Measurements from ENCODE around the gene RERE. TPM values are rescaled to one million over a fixed set of nuclear protein-coding genes. Genes with fewer than 3 reads are reported as not detected.

The RERE gene
- total RNA-seq, 1 donor from 2014 or later, result 19.2 TPM

DNA sequence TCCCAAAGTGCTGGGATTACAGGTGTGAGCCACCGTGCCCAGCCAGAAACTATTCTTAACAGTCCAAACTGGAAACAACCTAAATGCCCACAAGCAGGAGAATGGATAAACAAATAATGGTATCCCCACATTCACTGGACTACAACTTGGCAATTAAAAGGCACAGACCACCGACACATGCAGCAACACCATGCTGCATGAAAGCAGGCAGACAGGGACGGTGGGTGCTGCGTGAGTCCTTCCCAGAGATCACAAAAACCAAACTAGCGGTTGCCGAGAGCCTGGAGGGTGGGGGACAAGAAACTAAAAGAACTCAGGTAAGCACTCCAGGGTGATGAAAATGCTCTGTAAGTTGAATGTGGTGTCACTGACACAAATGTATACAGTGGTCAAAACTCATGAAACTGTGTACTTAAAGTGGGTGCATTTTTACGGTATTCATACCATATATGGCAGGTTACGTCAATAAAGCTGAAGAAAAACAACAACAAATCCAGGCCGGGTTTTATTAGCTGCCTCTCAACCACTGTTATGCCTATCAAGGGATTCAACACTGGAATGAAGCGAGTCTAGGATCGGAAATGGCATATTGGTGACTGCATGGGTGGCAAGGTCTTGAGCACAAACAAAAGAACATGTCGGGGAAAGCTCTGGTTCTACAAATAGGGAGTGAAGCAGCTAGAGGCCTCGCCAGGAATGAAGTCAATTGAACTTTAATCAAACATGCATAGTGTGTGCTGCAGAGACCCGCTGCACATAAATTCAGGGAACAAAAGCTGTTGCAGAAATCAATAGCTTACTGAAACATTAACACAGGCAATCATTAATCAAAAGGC, 447.2 kb downstream of the RERE start:
- H3K4me3 ChIP-seq (ENCODE audit: low read depth, low read length), result no peak overlapping the region
- no peaks in the 10 kb centered on the region for H3K27me3 ChIP-seq (ENCODE audit: control insufficient read depth, insufficient read depth, low read length)
- no peak for DNase-seq (ENCODE audit: low read depth)
- no peak for FAIRE-seq
- TF ChIP-seq, protein P1, sequence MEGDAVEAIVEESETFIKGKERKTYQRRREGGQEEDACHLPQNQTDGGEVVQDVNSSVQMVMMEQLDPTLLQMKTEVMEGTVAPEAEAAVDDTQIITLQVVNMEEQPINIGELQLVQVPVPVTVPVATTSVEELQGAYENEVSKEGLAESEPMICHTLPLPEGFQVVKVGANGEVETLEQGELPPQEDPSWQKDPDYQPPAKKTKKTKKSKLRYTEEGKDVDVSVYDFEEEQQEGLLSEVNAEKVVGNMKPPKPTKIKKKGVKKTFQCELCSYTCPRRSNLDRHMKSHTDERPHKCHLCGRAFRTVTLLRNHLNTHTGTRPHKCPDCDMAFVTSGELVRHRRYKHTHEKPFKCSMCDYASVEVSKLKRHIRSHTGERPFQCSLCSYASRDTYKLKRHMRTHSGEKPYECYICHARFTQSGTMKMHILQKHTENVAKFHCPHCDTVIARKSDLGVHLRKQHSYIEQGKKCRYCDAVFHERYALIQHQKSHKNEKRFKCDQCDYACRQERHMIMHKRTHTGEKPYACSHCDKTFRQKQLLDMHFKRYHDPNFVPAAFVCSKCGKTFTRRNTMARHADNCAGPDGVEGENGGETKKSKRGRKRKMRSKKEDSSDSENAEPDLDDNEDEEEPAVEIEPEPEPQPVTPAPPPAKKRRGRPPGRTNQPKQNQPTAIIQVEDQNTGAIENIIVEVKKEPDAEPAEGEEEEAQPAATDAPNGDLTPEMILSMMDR (IDR thresholded peaks at IDR 0.05; ENCODE audit: insufficient read depth, low read length, severe bottlenecking), result no peak
- peaks cover 4% of the 10 kb centered on the region for H3K36me3 ChIP-seq (ENCODE audit: control insufficient read depth, insufficient read depth, low read length)

DNA sequence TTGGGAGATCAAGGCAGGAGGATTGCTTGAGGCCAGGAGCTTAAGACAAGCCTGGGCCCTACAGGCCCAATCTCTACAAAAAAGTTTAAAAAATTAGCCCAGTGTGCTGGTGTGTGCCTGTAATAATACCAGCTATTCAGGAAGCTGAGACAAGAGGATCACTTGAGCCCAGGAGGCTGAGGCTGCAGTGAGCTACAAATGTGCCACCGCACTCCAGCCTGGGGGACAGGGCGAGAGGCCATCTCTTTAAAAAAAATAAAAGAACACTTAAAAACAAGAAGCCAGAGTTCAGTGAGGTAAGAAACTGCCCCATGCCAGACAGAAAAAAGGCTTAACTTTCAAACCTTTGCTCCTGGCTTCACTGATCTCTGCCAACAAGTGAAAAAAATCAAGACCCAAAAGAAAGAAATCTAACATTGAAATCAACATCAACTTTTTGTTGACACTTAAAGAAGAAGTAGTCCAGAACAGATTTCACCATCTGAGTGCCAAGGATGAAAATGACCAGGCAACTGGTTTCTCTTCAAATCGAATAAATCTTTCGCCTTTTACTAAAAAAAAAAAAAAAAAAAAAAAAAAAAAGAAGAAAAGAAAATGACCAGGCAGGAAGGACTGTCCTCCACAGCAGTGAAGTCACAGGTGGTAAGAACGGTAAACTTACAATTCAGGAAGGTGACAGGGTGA, 448.3 kb downstream of the RERE start:
- FAIRE-seq (no peak), DNase-seq (ENCODE audit: low read depth) (no peak)
- Histone ChIP-seq H3K27me3 (ENCODE audit: control insufficient read depth, insufficient read depth, low read length) (no peaks in the 10 kb centered on the region), H3K4me3 (ENCODE audit: low read depth, low read length) (no peak overlapping the region), H3K36me3 (ENCODE audit: control insufficient read depth, insufficient read depth, low read length) (peaks cover 6% of the 10 kb centered on the region)
- TF ChIP-seq, protein P1 (IDR thresholded peaks at IDR 0.05; ENCODE audit: insufficient read depth, low read length, severe bottlenecking), result no peak

DNA sequence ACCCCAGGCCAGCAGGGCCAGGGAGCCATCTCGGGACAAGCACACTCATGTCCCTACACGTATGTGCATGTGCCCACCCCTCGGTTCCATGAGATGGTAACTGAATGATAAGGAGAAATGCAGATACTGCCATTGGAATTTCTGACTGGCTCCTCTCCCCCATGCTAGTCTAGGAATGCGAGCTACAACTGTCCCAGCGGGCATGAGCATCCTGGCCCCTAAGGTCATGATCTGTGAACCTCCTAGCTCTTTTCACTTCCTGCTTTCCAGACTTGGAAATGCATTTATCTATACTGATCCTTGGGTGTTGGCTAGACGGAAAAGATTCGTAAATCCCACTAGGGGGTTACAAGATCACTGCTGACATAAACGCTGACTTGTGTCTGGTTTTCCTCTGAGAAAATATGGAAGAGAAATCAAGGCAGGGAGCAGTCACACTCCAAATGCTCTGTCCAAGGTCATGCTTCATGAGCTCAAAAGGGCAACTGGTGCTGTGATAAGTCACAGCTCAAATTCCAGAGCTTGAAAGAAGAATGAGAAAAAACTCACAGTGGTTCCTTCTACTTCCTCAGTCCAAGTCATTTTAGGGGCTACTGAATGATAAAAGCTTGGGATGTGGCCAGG, 449.8 kb downstream of the RERE start:
- DNase-seq (ENCODE audit: low read depth) (peak; percentile 43), FAIRE-seq (peak; percentile 13)
- H3K27me3 ChIP-seq (ENCODE audit: control insufficient read depth, insufficient read depth, low read length), result no peaks in the 10 kb centered on the region
- TF ChIP-seq, protein P1 (IDR thresholded peaks at IDR 0.05; ENCODE audit: insufficient read depth, low read length, severe bottlenecking), result no peak
- H3K4me3 ChIP-seq (ENCODE audit: low read depth, low read length), result no peak overlapping the region
- H3K36me3 ChIP-seq (ENCODE audit: control insufficient read depth, insufficient read depth, low read length), result peaks cover 8% of the 10 kb centered on the region

DNA sequence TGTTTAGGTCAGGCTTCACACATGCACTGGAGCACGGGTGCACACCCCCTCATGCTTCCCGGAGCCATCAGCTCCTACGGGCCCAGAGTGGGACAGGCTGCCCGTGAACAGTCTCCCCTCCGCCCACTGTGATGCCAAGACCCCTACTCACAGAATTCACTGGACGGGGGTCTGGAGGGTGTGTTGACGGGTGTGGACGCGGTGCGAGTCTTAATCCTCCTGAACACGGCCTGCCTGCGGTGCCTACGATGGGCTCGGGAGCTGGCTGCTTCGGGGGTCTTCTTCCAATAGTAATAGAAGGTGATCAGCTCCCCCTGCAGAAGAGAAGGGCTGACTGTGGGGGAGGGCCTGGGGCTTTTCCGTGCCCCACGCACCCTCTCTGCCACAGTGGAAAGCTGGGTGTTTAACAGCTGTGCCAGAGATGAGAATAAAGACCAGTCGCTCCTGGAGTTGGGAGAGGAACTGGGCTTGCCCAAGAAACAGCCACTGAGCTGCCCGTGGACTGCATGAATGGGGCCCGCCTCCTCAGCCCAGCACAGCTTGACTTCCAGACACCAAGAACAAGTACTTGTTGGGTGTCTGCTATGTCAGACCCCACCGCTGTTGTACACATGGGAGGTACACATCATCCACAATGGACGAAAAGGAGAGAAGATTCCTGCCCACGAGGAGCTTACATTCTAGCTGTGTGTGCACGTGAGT, 451.6 kb downstream of the RERE start:
- H3K4me3 ChIP-seq (ENCODE audit: low read depth, low read length), result no peak overlapping the region
- no peaks in the 10 kb centered on the region for H3K27me3 ChIP-seq (ENCODE audit: control insufficient read depth, insufficient read depth, low read length)
- TF ChIP-seq, protein P1 (IDR thresholded peaks at IDR 0.05; ENCODE audit: insufficient read depth, low read length, severe bottlenecking), result no peak
- FAIRE-seq (peak; percentile 79), DNase-seq (ENCODE audit: low read depth) (no peak)
- H3K36me3 ChIP-seq (ENCODE audit: control insufficient read depth, insufficient read depth, low read length), result peaks cover 15% of the 10 kb centered on the region

DNA sequence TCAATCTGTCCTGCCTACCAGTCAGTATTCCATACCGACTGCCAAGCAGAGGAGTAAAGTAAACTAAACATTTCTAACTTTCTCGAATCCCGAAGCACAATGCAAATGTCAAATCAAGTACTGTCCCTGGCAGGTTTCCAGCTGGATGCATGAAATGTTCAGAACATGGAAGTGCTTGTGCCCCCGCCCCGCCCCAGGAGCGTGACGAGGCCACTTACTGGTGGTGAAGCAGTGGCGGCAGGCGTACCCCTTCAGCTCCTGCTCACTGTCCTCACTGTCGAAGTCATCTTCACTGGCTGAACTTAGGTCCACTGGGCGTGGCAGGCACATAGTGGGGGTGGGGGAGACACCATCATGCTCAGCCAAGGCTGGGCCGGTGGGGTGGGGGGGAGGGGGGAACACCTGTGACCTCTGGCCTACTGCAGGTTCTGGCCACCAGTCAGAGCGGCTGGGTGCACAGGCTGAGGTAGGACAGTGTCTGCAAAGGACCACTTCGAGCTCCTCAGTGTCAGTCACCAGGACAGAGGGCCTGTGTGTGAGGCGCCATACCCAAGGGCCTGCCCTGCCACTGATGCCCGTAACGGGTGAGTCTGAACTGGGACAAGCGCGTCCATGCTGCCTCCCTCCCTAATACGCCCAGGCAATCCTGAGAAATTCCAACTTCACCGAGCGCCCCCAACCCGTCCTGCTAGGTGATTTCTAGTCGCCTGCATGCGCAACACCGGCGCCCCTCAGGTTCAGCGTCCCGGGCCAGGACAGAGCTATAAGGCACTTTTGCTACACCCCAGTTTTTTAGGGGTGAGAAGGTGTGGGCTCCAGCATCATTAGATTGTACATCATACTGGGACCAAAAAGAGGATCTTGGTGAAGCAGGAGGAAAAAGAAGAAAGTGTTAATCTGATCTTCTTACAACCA, 452.7 kb downstream of the RERE start:
- DNase-seq (ENCODE audit: low read depth) (no peak), FAIRE-seq (no peak)
- H3K27me3 ChIP-seq (ENCODE audit: control insufficient read depth, insufficient read depth, low read length), result no peaks in the 10 kb centered on the region
- peaks cover 15% of the 10 kb centered on the region for H3K36me3 ChIP-seq (ENCODE audit: control insufficient read depth, insufficient read depth, low read length)
- TF ChIP-seq, protein P1 (IDR thresholded peaks at IDR 0.05; ENCODE audit: insufficient read depth, low read length, severe bottlenecking), result no peak
- H3K4me3 ChIP-seq (ENCODE audit: low read depth, low read length), result no peak overlapping the region

Data from bronchial epithelial cell (primary cell).